Prostate gland (tissue), 2 donors: ENCODE results near the gene CARS1.

Experiments
- CTCF ChIP-seq, 4 experiments: fragments of 200-600 bp in 2 of 4; fragments of 450-650 bp in 2 of 4; sonication (generic) in 2 of 4; IDR thresholded peaks; 1 replicate in 3 of 4; 2 replicates in 1 of 4; pipeline ENCODE4 v1.5.1; 2016 to 2019; ENCODE audit warnings: antibody characterized with exemption in 4 of 4, mild to moderate bottlenecking in 2 of 4, moderate library complexity in 2 of 4
- POLR2A ChIP-seq: fragments of 450-650 bp; IDR thresholded peaks from one replicate; pipeline ENCODE4 v1.6.1; 2016; ENCODE audit warnings: antibody characterized with exemption, mild to moderate bottlenecking

GRCh38 chr11:3047637-3048036, 9.6 kb downstream of the CARS1 start:
- TF ChIP-seq CTCF (IDR thresholded peaks at IDR 0.05), result no peak
- no peak for TF ChIP-seq POLR2A
